ENCODE measurements around the gene MDM1.

GRCh38 chr12:68325966-68326365, 6.2 kb downstream of the MDM1 start:
- no peak for TF ChIP-seq POLR2A (IDR thresholded peaks at IDR 0.05)
- TF ChIP-seq EP300 (IDR thresholded peaks at IDR 0.05) = no peak
- no peak for TF ChIP-seq CTCF (IDR thresholded peaks at IDR 0.05)
- TF ChIP-seq POLR2AphosphoS5 (IDR thresholded peaks at IDR 0.05) = no peak

All from stomach (tissue), 4 donors.